ENCODE measurements around the gene NCBP3.

NCBP3 gene

DNA sequence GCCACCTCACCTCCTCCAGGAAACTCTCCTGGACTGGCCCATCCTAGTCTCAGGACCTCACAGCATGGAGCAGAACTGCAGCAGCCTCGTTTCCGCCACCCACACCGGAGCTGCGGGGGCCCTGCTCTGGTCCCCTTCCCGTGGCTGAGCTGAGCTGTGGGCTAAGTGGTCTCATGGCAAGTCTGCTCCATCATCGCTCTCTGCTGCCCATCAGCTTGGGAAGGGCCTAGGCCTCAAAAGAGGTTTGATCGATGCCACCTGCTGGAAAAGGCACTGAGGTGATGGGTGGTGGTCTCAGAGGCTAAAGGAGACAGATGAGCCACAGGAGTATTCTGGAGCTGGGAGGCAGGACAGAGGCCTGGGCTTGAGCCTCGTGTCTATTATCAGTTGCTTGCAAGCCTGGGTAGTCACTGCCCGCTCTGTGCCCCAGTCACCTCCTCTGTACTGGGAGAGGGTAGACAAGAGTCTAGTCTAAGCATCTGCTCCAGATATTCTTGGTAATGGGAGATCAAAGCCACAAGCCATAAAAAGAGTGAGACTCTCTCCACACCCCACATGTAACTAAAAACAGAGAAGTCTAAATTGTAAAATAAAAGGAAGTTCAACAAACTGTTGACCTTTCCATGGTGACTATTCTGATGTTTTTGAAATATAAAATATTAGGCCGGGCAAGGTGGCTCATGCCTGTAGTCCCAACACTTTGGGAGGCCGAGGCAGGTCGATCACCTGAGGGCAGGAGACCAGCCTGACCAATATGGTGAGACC is 46.7 kb downstream of the NCBP3 start:
- DNase-seq (ENCODE audit: low spot score), result no peak
- TF ChIP-seq, protein P1, sequence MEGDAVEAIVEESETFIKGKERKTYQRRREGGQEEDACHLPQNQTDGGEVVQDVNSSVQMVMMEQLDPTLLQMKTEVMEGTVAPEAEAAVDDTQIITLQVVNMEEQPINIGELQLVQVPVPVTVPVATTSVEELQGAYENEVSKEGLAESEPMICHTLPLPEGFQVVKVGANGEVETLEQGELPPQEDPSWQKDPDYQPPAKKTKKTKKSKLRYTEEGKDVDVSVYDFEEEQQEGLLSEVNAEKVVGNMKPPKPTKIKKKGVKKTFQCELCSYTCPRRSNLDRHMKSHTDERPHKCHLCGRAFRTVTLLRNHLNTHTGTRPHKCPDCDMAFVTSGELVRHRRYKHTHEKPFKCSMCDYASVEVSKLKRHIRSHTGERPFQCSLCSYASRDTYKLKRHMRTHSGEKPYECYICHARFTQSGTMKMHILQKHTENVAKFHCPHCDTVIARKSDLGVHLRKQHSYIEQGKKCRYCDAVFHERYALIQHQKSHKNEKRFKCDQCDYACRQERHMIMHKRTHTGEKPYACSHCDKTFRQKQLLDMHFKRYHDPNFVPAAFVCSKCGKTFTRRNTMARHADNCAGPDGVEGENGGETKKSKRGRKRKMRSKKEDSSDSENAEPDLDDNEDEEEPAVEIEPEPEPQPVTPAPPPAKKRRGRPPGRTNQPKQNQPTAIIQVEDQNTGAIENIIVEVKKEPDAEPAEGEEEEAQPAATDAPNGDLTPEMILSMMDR (conservative IDR thresholded peaks at IDR 0.05; ENCODE audit: low read depth), result no peak
- CTCF ChIA-PET, result no interaction called here
- POLR2A ChIA-PET (ENCODE audit: low non-redundant PET), result no interaction called here
- H3K27ac ChIP-seq, result no peak overlapping the region

DNA sequence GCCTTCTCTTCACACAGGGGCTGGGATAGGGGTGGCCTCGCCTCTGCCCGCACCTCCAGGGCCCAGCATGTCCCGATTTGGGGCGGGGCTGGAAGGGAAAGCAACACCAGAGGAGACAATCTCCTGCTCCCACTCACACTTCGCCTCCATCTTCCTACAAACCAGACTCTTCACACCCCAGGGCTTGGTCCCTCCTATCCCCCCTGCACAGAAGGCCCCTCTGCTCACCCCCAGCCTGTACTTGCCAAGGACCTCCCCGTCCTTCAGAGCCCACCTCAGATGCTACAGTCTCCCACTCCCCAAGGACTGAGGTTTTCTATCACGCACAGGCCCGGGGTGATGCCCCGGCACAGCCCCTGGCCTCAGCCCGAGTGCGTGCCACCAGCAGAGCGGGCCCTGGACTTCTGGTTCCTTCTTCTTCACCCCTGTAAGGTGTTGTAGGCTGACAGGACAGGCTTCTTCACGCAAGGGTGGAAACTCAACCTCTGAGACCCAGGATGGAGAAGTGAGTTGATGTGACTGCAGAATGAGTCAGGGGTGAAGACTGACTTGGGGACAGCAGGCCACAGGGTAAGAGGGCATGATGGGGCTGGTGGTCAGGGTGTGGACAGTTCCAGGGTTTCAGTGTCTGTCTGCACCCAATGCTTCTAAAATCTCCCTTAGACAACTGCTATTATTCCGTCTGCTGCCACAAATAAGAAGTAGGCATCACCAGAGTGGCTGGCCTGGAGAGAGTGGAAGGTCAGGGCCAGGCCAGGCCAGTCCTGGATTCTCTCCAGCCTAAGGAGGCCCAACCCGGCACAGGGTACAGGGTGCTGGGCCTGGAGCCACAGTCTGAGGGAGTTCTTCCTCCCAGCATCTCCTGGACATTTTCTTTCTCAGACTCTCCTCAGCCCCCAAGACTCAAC is 47.5 kb downstream of the NCBP3 start:
- CTCF ChIA-PET, result no interaction called here
- POLR2A ChIA-PET (ENCODE audit: low non-redundant PET), result no interaction called here
- no peak for DNase-seq (ENCODE audit: low spot score)
- TF ChIP-seq, protein P1 (conservative IDR thresholded peaks at IDR 0.05; ENCODE audit: low read depth), result no peak
- H3K27ac ChIP-seq, result no peak overlapping the region

DNA sequence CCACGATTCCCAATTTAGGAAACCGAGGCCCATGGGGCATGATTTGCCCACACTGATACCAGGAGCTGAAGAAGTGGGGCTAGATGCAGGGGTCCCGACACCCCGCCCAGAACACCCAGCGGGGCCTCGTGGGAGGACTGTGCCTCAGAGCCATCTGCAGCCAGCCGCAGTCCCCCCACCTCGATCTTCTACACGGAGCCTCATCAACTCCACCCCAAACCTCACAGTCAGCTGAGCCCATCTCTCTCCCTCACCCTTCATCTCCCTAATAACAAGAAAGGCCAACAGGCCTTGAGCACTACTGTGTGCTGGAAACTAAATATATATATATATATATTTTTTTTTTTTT is 49.2 kb downstream of the NCBP3 start:
- no peak for DNase-seq (ENCODE audit: low spot score)
- ChIA-PET CTCF (no interaction called here), POLR2A (ENCODE audit: low non-redundant PET) (no interaction called here)
- TF ChIP-seq, protein P1 (conservative IDR thresholded peaks at IDR 0.05; ENCODE audit: low read depth), result no peak
- no peak overlapping the region for H3K27ac ChIP-seq

DNA sequence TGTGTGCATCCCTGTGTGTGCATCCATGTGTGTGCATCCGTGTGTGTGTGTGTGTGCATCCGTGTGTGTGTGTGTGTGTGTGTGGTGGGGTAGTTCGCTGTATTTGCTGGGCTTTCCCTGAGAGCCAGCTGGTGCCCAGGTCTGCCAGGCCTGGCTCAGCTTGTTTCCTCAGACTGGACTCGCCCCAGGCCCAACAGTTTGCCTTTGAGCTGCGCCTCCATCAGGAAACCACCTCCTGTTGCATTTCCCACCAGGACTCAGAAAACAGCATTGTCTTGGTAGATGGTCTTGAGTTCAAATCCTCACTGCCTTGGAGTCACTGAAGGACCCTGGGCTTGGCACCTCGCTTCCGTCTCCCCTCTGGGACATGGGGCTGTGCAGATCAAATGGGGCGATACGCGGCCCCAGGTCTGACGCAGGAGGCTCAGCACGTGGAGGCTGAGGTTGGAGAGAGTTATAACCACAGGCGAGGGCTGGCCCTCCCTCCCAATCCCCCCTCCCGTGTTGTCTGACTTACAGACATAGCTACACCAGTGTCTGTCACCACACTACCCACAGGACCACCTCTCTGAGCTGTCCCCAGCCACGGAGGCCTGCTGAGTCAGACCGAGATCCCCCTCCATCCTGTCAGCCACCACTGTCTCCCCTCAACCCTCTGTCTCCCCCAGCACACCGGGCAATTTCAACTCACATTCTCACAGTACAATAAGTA is 49.8 kb downstream of the NCBP3 start:
- CTCF ChIA-PET, result interaction anchor here (0.7 kb wide), 1 partner anchor 44 kb away, joined by 3 read pairs; no protein-coding TSS in a partner anchor
- POLR2A ChIA-PET (ENCODE audit: low non-redundant PET), result no interaction called here
- TF ChIP-seq, protein P1 (conservative IDR thresholded peaks at IDR 0.05; ENCODE audit: low read depth), result no peak
- no peak overlapping the region for H3K27ac ChIP-seq
- no peak for DNase-seq (ENCODE audit: low spot score)

DNA sequence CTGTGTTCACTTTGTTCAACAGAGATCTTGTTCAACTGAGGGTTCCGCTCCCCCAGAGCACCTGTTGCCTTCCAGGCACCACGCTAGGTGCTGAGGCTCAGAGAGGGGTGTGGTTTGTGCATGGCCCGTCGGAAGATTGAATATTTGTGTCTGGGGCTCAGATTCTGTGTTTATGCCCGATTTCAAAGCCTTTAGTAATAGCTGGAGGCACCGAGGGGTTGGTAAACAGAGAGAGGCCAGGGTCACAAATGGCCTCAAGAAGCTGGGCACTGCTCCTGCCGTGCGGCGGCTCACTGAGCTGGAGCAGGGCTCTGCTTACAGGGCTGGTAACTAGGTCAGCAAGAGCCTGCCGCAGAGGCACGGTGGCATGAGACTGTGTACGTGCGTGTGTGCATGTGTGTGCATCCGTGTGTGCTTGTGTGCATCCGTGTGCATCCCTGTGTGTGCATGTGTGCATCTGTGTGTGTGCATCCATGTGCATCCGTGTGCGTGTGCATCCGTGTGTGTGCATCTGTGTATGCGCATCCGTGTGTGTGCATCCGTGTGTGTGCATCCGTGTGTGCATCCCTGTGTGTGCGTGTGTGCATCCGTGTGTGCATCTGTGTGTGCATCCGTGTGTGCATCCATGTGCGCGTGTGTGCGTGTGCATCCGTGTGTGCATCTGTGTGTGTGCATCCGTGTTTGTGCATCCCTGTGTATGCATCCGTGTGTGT is 50.5 kb downstream of the NCBP3 start:
- ChIA-PET CTCF (no interaction called here), POLR2A (ENCODE audit: low non-redundant PET) (no interaction called here)
- H3K27ac ChIP-seq, result peak overlapping the region; percentile 11; the same call in 1 of the 2 replicates
- no peak for DNase-seq (ENCODE audit: low spot score)
- TF ChIP-seq, protein P1 (conservative IDR thresholded peaks at IDR 0.05; ENCODE audit: low read depth), result no peak

Measured in RWPE1 (cell line).